Measurements from ENCODE around the gene MEIS2. TPM values are rescaled to one million over a fixed set of nuclear protein-coding genes. Genes with fewer than 3 reads are reported as not detected.
A peak's percentile ranks its signal among the peaks of the same experiment; 100 is the strongest.

Gene MEIS2
- total RNA-seq, 1 experiment from 2014 or later, result 23.1 TPM

GRCh38 chr15:37004373-37004869 lies 95.9 kb downstream of the MEIS2 start:
- Mint-ChIP-seq H3K36me3 (ENCODE audit: insufficient read depth, unreplicated experiment) (no peaks in the 10 kb centered on the region), H3K4me3 (ENCODE audit: low read depth, unreplicated experiment) (no peak overlapping the region), H3K27ac (ENCODE audit: unreplicated experiment) (no peak overlapping the region), H3K4me1 (ENCODE audit: low read depth, unreplicated experiment) (no peaks in the 10 kb centered on the region), H3K27me3 (ENCODE audit: unreplicated experiment) (no peaks in the 10 kb centered on the region), H3K9me3 (ENCODE audit: low read depth, unreplicated experiment) (no peaks in the 10 kb centered on the region)
- TF ChIP-seq CTCF (IDR thresholded peaks at IDR 0.05; ENCODE audit: unreplicated experiment), result no peak
- no peak for DNase-seq
- intact Hi-C loops (cut with micrococcal nuclease; ENCODE audit: unreplicated experiment), result no loop called here
- CTCF ChIA-PET, result no interaction called here
- no TSS peak for BruUV-seq (replicated peaks)

DNA sequence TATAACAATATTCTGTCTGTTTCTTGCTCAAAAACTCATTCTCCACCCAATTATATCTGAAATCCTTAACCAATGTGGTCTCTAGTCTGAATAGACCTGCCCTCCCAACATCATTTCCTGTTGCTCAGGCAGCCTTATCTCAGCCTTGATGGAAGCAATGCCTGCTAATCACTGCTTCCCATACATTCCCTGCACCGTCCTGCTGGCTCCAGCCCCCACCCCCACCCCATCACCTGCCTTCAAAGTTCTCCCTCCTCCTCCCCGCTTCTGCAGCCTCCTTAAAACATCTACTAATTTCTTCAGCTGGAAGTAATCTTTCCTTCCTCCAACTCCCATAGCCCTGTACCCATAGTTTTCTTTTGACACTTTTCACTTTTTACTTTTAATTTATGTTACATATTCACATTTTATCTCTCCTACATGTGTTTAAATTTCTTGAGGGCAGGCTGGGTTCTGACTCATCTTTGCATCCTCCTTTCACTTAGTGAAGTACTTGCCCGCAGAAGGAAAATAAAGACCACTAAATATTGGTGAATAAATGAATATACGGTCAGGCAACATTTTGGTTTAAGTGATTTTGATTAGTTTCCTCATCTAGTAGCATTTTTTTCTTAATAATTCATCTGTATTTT lies 98.2 kb downstream of the MEIS2 start:
- H3K27ac Mint-ChIP-seq (ENCODE audit: unreplicated experiment), result no peak overlapping the region
- no peak for DNase-seq
- no peaks in the 10 kb centered on the region for H3K27me3 Mint-ChIP-seq (ENCODE audit: unreplicated experiment)
- H3K4me1 Mint-ChIP-seq (ENCODE audit: low read depth, unreplicated experiment), result no peaks in the 10 kb centered on the region
- H3K9me3 Mint-ChIP-seq (ENCODE audit: low read depth, unreplicated experiment), result no peaks in the 10 kb centered on the region
- CTCF ChIA-PET, result interaction anchor here (0.7 kb wide), 1 partner anchor 970 kb away, joined by 6 read pairs; no protein-coding TSS in a partner anchor
- TF ChIP-seq CTCF (IDR thresholded peaks at IDR 0.05; ENCODE audit: unreplicated experiment), result no peak
- no peak overlapping the region for H3K4me3 Mint-ChIP-seq (ENCODE audit: low read depth, unreplicated experiment)
- intact Hi-C loops (cut with micrococcal nuclease; ENCODE audit: unreplicated experiment), result no loop called here
- no peaks in the 10 kb centered on the region for H3K36me3 Mint-ChIP-seq (ENCODE audit: insufficient read depth, unreplicated experiment)
- no TSS peak for BruUV-seq (replicated peaks)

DNA sequence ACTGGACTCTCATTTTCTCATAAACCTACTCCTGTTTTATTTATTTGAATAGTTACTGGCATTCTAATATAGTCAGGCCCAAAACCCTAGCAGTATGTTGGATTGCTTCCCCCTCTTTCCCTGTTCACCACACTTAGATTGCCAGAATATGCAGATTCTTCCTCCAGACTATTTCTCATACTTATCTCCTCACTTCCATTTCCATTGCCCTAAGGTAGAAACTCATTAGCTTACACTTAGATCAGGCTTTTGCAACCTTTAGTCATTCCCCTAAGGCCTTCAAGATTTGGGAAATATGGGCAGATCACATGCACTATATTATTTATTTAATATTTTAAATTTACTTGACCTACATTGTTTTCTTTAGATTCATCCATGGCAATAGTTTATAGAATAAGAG lies 98.9 kb downstream of the MEIS2 start:
- TF ChIP-seq CTCF (IDR thresholded peaks at IDR 0.05; ENCODE audit: unreplicated experiment), result no peak
- Mint-ChIP-seq H3K27ac (ENCODE audit: unreplicated experiment) (peak overlapping the region; percentile 45), H3K36me3 (ENCODE audit: insufficient read depth, unreplicated experiment) (no peaks in the 10 kb centered on the region), H3K9me3 (ENCODE audit: low read depth, unreplicated experiment) (no peaks in the 10 kb centered on the region), H3K4me3 (ENCODE audit: low read depth, unreplicated experiment) (no peak overlapping the region), H3K4me1 (ENCODE audit: low read depth, unreplicated experiment) (no peaks in the 10 kb centered on the region), H3K27me3 (ENCODE audit: unreplicated experiment) (no peaks in the 10 kb centered on the region)
- intact Hi-C loops (cut with micrococcal nuclease; ENCODE audit: unreplicated experiment), result no loop called here
- BruUV-seq (replicated peaks), result no TSS peak
- DNase-seq, result no peak
- CTCF ChIA-PET, result no interaction called here

- Mint-ChIP-seq H3K36me3 (ENCODE audit: insufficient read depth, unreplicated experiment) (no peaks in the 10 kb centered on the region), H3K27ac (ENCODE audit: unreplicated experiment) (no peak overlapping the region), H3K27me3 (ENCODE audit: unreplicated experiment) (no peaks in the 10 kb centered on the region), H3K4me1 (ENCODE audit: low read depth, unreplicated experiment) (no peaks in the 10 kb centered on the region), H3K4me3 (ENCODE audit: low read depth, unreplicated experiment) (no peak overlapping the region), H3K9me3 (ENCODE audit: low read depth, unreplicated experiment) (no peaks in the 10 kb centered on the region)
- no peak for TF ChIP-seq CTCF (IDR thresholded peaks at IDR 0.05; ENCODE audit: unreplicated experiment)
- CTCF ChIA-PET, result no interaction called here
- intact Hi-C loops (cut with micrococcal nuclease; ENCODE audit: unreplicated experiment), result no loop called here
- BruUV-seq (replicated peaks), result no TSS peak
- DNase-seq, result no peak
Observed at GRCh38 chr15:36999778-37000177, 100.6 kb downstream of the MEIS2 start.

Measured in Calu3 (cell line).